Cardiac fibroblast (primary cell): ENCODE data around the gene GLT8D2.

ENCODE experiments used
- DNase-seq, 2 donors: peaks; one replicate each; pipeline versions ENCODE4 v3.0.0 to v3.0.0-alpha.2; 2010; ENCODE audit warnings: low read depth in 2 of 2
- H3K4me3 ChIP-seq, 2 donors: replicated peaks in 1 of 2; 1 replicate in 1 of 2; 2 replicates in 1 of 2; pipeline ENCODE4 v1.5.1; 2011; ENCODE audit warnings: low read depth in 2 of 2, low read length in 2 of 2, mild to moderate bottlenecking in 2 of 2, moderate library complexity in 1 of 2
- CTCF ChIP-seq: IDR thresholded peaks from one replicate; pipeline ENCODE4 v1.5.1; 2011; ENCODE audit warnings: low read depth, mild to moderate bottlenecking, low read length, inconsistent platforms

GLT8D2 gene

DNA sequence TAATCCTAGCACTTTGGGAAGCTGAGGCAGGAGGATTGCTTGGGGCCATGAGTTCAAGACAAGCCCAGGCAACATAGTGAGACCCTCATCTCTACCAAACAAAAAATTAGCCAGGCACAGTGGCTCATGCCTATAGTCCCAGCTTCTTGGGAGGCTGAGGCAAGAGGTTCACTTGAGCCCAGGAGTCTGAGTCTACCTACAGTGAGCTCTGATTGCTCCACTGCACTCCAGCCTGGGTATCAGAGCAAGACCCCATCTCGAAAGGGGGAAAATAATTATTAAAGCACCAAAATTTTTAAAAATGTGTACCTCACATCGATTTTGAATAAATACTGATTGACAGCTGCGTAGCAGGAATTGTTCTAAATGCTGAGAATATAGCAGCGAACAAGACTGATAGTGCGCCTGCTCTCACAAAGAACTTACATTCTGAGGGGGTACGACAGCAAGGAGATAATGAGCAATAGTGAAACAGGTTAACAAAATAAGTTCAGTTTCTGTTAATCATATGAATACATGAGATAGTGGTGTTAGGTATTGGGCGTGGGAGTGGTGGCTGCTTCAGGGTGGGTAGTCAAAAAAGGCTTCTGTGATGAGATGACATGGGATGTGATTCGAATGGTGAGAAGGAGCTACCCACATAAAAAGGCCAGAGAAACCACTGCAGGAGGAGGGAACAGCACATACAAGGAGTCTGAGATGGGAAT lies 33.9 kb upstream of the GLT8D2 start:
- no peak for TF ChIP-seq CTCF
- H3K4me3 ChIP-seq, result no peak overlapping the region
- DNase-seq, result no peak

GRCh38 chr12:104080764-104081163 lies 30.8 kb upstream of the GLT8D2 start:
- TF ChIP-seq CTCF, result no peak
- no peak overlapping the region for H3K4me3 ChIP-seq
- no peak for DNase-seq

- TF ChIP-seq CTCF, result no peak
- no peak overlapping the region for H3K4me3 ChIP-seq
- DNase-seq, result peak in 1 of 2 donors; percentile 13
Measured at GRCh38 chr12:104079024-104079423, 29.0 kb upstream of the GLT8D2 start.

- TF ChIP-seq CTCF, result no peak
- H3K4me3 ChIP-seq, result no peak overlapping the region
- no peak for DNase-seq
Measured at GRCh38 chr12:104073699-104074098, 23.7 kb upstream of the GLT8D2 start.

DNA sequence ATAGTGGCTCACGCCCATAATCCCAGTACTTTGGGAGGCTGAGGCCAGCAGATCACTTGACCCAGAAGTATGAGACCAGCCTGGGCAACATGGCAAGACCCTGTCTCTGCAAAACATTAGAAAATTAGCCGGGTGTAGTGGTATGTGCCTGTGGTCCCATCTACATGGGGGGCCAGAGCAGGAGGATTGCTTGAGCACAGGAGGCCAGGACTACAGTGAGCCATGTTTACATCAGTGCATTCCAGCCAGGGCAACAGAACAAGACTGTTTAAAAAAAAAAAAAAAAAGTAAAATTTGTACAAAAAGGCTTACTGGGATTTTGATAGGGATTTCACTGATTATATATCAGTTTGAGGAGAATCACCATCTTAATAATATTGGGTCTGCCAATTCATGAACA lies 22.1 kb upstream of the GLT8D2 start:
- no peak overlapping the region for H3K4me3 ChIP-seq
- DNase-seq, result no peak
- no peak for TF ChIP-seq CTCF

GRCh38 chr12:104064842-104065427 lies 14.9 kb upstream of the GLT8D2 start:
- TF ChIP-seq CTCF, result no peak
- H3K4me3 ChIP-seq, result peak overlapping the region; percentile 85 to 89
- DNase-seq, result peak; percentile 16 to 24
